ENCODE data around the gene CSNK2A1.

- TF ChIP-seq POLR2AphosphoS5 (IDR thresholded peaks at IDR 0.05; ENCODE audit: borderline replicate concordance, low read depth, low read length) (no peak), EZH2 (IDR thresholded peaks at IDR 0.05) (no peak), FOXP2 (optimal IDR thresholded peaks at IDR 0.05; ENCODE audit: control extremely low read depth, extremely low read length, insufficient read depth) (no peak)
Observed at GRCh38 chr20:480044-480443, 63.5 kb downstream of the CSNK2A1 start.

All from SK-N-MC (cell line).